GM18909 (cell line): ENCODE results near the gene TTC38.

Experiments used
- ATAC-seq: cut with Tn5 transposase; IDR thresholded peaks from one replicate; pipeline ENCODE4 v1.9.1; 2021; ENCODE audit warnings: mild to moderate bottlenecking; ENCODE audit not compliant: unreplicated experiment, poor library complexity

TTC38 gene

DNA sequence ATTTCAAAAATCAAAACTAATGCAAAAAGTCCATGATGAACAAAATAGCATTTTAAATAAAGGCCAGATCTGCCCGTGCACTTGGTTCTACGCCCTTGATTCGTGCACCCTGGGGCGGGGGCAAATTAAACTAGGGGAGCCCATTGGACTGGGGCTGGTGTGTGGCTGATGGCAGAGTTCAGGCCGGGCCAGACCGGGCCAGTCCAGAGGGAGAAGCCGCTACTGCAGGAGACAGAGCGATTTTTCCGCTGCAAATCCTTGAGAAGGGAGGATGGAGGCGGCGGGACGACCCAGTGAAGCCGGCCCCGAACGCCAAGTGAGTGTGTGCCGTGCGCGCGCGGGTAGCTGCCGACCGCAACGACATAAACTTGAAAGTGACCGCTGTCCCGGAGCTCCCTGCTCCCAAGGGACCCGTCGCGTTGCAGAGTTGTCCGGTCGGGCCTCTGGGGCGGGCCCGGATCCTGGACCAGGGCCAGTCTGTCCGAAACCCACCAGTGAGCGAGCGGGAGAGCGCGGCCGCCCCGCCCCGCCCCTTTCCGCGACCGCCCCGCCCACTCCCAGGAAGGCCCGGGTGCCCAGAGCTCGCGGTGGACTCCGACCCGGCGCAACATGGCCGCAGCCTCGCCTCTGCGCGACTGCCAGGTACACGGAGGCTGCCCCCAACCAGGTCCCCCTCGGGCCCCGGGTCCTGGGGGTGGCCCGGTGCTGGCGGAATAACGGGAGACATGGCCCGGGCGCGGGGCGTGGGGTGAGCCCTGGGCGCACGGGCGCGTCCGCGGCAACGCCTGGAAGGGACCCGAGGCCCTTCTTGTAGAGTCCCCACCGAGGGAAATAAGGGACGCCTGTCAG, at the start of gene TTC38:
Gene TTC38, plus strand, starts transcription at position 578 of the 849 bp plus-strand sequence. Its CDS starts 32 bp downstream, at position 610.
- ATAC-seq = peak; percentile 76

DNA sequence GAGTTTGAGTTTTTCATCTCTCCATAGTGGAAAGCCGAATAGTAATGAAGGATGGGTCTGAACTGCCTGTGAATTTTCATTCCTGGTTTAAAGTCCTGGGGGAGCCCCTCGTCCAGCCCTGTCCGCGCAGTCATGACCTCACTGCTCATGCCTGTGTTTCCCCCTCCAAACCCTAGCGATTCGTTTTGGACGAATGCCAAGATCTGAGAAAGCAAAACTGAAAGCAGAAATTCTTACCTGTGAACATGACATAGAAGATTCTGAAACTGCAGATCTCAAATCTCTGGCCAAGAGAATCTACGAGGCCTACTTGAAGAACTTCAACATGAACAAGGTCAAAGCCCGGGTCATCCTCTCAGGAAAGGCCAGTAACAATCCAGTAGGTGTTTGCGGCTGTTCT, 48.2 kb upstream of the TTC38 start:
- no peak for ATAC-seq

DNA sequence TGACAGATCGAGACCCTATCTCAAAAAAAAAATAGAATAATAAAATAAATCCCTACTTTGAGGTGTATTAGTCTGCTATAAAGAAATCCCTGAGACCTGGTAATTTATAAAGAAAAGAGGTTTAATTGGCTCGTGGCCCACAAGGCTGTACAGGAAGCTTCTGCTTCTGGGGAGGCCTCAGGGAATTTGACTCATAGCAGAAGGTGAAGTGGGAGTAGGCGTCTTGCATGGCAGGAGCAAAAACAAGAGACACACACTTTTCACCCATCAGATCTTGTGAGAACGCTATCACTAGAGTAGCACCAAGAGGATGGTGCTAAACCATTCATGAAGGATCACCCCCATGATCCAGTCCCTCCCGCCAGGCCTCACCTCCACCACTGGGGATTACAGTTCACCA, 46.9 kb upstream of the TTC38 start:
- no peak for ATAC-seq

DNA sequence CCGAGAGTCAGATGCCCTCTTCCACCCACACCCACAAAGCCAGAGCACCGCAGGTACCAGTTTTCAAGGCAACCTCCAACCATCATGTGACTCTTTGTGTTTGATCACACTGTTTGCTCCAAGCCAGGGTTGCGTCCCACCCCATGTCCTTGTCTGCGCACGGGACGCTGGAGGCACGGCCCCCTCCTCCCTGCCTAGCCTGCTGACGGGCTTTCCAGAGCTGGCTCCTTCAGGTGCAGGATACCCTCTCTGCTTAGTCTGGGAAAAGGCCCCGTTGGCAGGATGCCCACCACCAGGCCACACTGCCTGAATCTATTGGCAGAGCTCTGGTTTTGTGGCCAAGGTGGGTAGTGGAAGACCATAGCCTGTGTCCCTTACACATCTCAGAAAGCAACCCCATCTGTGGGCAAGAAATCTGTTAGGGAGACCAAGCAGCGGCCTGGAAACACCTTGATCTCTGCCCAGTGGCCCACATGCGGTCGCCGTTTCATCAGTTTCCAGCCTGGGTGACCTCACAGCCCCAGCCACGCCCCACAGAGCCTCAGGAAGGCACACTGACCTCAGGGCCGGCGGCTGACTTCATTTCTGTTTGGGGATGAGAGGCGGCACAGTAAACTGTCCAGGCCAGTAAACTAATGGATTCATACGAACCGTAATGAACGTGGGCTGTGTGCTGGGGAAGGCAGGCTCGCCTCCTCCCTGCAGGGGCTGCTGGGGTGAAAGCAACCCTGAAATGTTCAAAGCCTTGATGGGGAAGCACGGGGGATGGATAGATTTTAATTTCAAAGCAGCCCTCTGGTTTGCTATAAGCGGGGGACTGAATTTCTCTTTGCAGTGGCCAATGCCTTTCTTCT, 43.5 kb upstream of the TTC38 start:
- no peak for ATAC-seq

DNA sequence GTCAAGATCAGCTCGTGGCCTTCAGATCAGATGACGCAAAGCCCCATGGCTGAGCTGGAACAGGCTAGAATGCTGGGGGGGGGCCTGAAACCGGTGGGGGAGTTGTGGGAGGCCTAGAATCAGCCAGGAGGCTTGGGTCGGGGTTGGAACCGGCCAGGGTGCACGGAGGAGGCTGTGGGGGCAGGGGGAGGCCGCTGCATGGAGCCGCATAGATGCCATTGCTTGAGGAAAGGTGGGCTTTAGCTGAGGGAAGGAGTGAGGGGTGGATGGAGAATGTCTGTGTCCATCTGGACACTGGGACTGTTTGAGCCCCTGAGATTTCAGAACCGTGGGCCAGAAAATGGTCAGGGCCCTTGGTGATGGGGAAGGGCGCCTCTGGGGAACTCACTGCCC, 42.9 kb upstream of the TTC38 start:
- no peak for ATAC-seq

DNA sequence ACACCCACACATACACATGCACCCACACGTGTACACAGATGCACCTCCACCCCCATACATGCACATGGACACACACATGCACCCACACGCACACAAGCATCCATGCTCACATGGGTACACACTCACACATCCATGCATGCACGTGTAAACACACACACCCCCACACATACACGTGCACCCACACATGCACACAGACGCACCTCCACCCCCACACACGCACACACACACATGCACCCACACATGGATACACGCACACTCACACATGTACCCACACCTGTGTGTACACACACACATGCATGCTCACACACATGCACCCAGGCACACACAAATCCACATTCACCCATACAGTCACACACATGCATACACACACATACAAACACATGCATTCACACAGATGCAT, 42.2 kb upstream of the TTC38 start:
- ATAC-seq = no peak

DNA sequence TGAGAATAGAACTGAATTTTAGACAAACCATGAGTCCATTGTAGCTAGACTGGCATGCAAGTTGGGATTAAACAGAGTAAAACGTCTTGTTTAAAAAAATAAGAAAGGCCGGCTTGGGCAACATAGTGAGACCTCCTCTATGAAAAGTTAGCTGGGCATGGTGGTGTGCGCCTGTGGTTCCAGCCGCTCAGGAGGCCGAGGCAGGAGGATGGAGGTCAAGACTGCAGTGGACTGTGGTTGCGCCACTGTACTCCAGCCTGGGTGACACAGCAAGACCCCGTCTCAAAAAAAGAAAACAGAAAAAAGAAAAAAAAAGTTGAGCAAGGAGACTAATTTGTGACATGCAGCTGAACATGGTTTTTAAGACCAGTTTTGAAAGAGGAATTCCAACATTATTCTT, 41.2 kb upstream of the TTC38 start:
- ATAC-seq = no peak

DNA sequence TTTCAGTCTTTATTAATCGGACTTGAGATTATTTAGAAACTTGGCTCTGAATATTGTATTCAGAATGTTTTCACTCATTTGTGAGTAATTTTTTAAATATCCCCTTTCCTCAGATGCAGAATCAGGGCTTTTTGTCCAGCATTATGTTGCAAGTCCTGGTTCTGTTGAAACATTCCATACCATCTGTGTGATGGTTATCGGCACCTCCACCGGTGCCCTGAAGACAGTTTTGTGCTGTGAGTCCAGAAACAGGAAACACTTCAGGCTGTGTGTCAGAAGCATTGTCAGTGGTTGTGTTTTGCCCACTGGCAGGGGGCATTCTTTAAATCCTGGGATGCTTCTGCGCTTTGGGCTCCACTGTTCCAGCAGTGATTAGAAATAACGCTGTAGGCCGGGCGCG, 38.1 kb upstream of the TTC38 start:
- ATAC-seq = no peak

DNA sequence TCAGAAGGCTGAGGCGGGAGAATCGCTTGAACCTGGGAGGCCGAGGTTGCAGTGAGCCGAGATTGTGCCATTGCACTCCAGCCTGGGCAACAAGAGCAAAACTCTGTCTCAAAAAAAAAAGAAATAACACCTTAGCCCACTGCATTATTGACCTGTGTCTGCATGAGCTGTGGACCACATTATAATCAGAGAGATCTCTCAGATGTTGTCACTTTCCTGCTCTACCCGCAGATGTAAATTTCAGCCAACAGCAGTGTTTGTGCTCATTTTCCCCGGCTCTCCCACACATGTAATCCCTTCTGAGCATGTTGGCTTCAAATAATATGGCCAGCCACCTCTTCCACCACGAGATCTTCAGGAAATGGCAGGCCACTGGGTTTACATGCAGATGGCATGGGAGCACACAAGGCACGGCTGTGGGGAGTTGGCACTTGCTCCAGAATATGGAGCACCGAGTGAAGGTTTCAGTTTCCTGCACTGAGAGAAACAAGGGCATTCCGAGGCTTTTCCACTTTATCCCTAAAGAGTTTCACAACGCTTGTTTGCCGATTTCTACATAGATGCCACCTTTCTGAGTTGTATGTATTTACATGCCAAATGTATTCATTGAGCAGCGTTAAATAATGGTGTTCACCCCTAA, 37.4 kb upstream of the TTC38 start:
- no peak for ATAC-seq

DNA sequence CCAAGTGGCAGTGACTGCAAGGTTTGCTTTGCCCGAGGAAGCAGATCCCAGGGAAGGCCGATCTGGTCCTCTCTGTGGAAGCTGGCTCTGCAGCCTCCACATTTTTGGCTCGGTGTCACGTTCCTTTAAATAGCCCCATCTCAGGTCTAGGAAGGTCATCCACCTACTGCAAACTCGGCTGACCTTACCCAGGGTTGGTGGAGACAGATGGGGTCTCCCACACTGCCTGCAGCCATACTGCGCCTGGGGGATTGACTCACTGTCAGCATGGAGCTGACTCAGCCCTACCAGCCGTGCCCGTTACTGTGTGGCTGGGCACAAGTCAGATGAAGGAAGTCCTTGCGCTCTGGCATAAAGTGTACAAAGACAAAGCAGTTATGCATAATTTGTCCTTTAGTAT, 34.6 kb upstream of the TTC38 start:
- no peak for ATAC-seq

DNA sequence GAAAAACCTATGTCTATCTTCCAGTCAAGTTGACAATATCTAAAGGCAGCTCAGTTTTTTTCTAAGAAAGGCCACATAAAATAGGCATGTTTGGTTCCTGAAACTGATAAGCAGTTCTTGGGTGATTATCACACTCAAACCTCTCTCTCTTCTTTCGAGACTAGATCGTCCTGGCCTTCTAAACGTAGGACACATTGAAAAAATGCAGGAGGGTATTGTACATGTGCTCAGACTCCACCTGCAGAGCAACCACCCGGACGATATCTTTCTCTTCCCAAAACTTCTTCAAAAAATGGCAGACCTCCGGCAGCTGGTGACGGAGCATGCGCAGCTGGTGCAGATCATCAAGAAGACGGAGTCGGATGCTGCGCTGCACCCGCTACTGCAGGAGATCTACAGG, 32.8 kb upstream of the TTC38 start:
- no peak for ATAC-seq

DNA sequence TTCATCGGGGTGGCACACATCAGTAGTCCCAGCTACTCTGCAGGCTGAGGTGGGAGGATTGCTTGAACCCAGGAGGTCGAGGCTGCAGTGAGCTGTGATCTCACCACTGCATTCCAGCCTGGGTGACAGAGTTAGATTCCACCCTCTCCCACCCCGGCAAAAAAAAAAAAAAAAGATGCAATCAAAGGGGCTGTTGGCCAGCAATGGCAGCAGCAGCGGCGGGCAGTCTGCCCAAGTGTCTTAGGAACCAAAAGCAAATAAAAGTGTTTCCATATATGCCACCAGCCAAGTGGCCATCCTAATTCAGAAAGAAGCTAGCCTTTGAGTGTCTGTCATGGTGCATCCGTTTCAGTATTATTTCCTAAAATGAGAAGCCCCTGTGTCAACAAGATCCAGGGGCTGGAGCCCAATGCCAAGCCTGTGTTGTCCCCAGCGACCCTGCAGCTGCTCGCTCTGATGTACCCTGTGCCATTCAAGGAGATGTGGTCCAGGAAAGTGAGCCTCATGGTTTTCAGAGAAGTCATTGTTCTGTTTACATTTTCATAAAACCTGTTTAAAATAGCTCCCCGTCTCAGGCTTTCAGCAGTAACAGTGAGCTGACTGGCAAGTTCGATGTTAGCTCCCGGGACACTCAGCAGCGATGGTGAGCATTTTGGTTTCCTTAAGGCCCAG, 30.2 kb upstream of the TTC38 start:
- no peak for ATAC-seq

DNA sequence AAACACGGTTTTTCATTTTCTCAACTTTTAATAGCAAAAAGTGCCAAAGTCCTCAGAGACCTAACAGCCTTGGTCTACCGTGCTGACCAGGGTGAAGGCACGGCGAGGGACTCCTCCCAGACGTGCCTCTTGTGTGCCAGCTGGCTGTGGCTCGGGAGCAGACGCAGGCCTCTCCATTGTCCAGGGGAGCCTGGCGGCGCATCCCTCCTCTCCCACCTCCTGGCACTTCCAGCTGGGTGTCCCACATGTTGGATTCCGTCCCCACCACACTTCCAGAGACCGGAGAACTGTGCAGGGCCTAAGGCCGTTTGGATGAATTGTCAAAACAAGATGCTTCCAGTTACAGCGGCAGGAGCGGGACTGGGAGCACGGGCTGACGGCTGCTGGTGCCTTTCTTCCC, 29.3 kb upstream of the TTC38 start:
- ATAC-seq = no peak

DNA sequence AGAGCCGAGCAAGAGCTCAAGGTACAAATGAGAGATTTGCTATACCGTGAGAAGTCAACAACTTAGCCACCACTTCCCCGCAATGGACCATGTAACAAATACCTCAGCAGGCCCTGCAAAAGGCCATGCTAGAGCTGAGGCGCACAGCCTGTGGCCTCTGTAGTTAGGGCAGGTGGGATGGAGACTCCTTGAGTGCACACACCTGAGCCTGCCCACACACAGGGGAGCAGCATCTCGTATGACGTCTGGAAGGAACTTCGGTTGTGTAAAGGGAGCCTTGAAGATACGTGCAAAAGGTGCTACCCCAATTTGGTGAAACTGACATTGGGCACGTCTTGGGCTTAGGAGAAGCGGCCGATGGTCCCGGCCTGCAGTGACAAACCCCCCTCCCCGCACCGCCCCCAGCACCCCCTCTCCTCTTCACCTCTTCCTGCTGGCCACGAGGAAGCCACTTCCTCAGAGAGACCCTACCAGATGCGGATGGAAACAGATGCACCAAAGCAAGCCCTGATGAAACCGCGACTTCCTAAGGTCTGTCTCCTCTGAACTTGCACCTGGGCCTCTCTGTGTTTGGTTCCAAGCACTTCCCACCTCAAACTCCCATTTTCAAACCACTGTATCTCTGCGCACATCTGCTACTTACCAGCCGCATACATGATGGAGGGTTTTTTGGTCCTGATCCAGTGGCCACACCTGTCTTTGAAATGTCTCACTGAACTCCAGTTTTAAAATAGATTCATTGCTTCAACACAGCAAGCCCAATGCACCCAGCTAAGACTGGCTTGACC, 28.4 kb upstream of the TTC38 start:
- ATAC-seq = no peak

DNA sequence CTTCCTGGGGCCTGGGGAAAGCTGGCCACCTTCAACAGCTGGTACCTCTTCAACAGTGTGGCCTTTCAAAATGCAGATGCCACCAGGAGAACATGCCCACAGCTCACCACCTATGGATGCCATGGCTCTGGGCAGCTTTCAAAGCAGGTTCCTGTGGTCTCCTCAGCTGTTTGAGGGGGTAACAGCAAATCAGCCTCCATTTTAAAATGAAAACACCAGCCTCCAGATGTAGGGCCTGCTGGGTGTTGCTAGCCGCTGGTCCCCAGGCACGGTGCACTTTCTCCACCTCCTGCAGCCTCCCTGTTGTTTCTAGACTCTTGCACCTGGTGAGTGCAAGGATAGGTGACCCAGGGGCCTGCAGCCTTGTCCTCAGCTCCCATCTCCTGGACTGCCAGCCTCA, 27.7 kb upstream of the TTC38 start:
- ATAC-seq = no peak

DNA sequence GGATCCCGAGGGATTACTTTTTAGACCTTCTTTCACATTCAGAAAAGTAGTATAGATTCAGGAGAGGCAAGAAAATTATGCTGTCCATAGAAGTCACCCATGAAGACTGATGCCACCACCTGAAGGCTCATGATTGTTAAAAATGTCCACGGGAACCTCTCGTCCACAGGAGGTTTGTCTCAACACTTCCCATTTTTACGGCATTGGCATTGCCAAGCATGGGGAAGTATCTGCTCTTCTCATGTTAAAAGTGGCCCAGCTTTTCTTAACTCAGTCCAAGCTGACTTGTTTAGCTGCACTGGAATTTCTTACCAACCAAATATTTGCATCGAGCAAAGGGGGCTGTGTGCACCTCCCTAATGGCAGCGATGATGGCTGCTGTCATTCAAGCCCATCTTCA, 27.3 kb upstream of the TTC38 start:
- ATAC-seq = no peak

DNA sequence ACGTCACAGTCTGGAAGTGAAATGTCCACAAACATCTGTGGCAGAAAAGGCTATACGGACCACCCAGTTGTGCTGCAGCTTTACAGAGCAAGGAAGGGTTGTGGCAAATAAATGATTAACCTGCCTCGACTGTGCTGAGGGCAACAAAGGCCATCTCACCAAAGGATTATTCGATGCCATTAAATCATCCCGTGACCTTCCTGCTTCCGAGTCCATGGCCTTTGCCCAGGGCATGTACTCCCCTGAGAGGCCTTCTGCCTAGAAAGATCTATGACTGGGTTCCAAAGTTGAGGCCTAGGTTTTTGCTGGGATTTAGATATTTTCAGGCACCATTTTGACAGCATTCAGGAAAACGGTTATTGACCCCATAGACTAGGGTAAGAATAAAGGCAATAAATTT, 26.9 kb upstream of the TTC38 start:
- no peak for ATAC-seq

DNA sequence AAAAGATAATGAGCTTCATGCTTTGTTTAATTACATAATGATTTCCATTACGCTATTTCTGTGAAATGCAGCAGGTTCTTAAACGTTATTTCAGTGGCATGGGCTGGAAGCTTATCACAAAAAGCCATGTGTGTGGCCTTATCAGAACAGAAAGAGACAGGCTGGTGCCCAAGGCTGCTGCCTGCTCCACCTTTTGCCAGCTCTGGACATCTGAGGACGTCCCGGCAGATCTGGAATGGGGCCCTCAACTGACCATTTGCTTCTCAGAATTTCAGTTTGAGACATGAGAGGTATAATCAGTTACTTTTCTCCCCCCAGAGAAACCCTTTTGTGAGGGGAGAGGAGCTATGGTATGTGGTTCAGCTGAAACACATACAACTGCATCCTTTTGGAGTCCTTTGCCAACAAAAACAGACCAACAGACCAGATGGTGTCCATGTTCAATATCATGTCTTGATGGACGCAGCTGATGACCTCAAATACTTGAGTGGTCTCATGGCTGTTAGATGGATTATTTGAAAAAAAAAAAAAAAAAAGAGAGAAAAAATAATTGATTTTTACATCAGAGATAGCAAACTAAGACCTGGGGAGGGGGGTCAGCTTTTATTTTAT, 26.3 kb upstream of the TTC38 start:
- no peak for ATAC-seq

DNA sequence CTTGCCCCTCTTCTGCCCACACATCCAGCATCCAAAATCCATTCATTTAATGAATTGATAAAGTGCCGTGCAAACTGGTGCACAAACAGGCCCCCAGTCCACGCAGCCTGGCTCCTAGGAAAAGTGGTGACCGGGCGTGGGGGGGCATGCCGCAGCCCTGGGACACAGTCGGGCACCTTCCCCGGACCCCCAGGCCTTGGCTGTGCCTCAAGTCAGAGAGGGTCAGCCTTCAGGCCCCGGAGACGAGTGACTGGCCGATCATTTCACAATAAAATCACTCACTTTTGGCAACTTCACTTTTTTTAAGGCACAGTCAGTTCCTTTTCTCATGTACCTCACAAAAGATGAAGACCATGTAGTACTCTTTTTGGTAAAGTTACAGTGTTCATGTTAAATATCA, 25.7 kb upstream of the TTC38 start:
- no peak for ATAC-seq
